CD14-positive monocyte (primary cell): ENCODE measurements around the gene CACNA1C. TPM values are rescaled to one million over a fixed set of nuclear protein-coding genes. Genes with fewer than 3 reads are reported as not detected.

Experiments used
- DNase-seq, 3 donors: peaks; one replicate each; pipeline ENCODE4 v3.0.0-alpha.2; 2011 to 2022
- H2AFZ ChIP-seq: 2 replicates; pipeline ENCODE4 v1.6.0; 2012; ENCODE audit warnings: mild to moderate bottlenecking, low read depth, low read length, inconsistent platforms; ENCODE audit not compliant: insufficient read depth, poor library complexity, severe bottlenecking
- H3K27ac ChIP-seq, 2 donors: 1 replicate in 1 of 2; 2 replicates in 1 of 2; pipeline ENCODE4 v1.5.1; 2012 to 2013; ENCODE audit warnings: low read length in 2 of 2, control low read depth in 1 of 2, inconsistent platforms in 1 of 2, low read depth in 1 of 2, mild to moderate bottlenecking in 1 of 2
- H3K27me3 ChIP-seq, 2 donors: one replicate each; pipeline versions ENCODE4 v1.6.0 to v1.6.1; 2011 to 2013; ENCODE audit warnings: low read length in 2 of 2; ENCODE audit not compliant: control insufficient read depth in 2 of 2, insufficient read depth in 2 of 2
- H3K36me3 ChIP-seq, 2 donors: replicated peaks in 1 of 2; 1 replicate in 1 of 2; 2 replicates in 1 of 2; pipeline versions ENCODE4 v1.5.1 to v1.6.1; 2012 to 2013; ENCODE audit warnings: low read length in 2 of 2, control low read depth in 1 of 2, inconsistent platforms in 1 of 2, mild to moderate bottlenecking in 1 of 2; ENCODE audit not compliant: insufficient read depth in 2 of 2, control insufficient read depth in 1 of 2
- H3K4me1 ChIP-seq, 2 donors: 1 replicate in 1 of 2; 2 replicates in 1 of 2; pipeline versions ENCODE4 v1.5.1 to v1.6.1; 2012 to 2013; ENCODE audit warnings: low read length in 2 of 2, control low read depth in 1 of 2, inconsistent platforms in 1 of 2, mild to moderate bottlenecking in 1 of 2, moderate library complexity in 1 of 2; ENCODE audit not compliant: insufficient read depth in 2 of 2, control insufficient read depth in 1 of 2
- H3K4me2 ChIP-seq: replicated peaks from 2 replicates; pipeline ENCODE3; 2012; ENCODE audit warnings: low read length, moderate library complexity, mild to moderate bottlenecking; ENCODE audit not compliant: poor library complexity, severe bottlenecking; ENCODE audit errors: extremely low read depth
- H3K4me3 ChIP-seq, 3 experiments: fragments of 200-600 bp in 1 of 3; sonication (generic) in 1 of 3; replicated peaks in 1 of 3; 1 replicate in 2 of 3; 2 replicates in 1 of 3; pipeline ENCODE4 v1.5.1; 2011 to 2013; ENCODE audit warnings: low read length in 3 of 3, mild to moderate bottlenecking in 3 of 3, control low read depth in 2 of 3, low read depth in 2 of 3, inconsistent platforms in 1 of 3, moderate library complexity in 1 of 3
- H3K79me2 ChIP-seq: 2 replicates; pipeline ENCODE4 v1.6.0; 2012; ENCODE audit warnings: mild to moderate bottlenecking, control low read depth, inconsistent platforms, low read length, moderate library complexity; ENCODE audit not compliant: insufficient read depth
- H3K9ac ChIP-seq: 2 replicates; pipeline ENCODE4 v1.6.0; 2017; ENCODE audit warnings: low read length, mild to moderate bottlenecking; ENCODE audit not compliant: insufficient read depth, poor library complexity, severe bottlenecking
- H3K9me3 ChIP-seq, 2 donors: replicated peaks in 1 of 2; 1 replicate in 1 of 2; 2 replicates in 1 of 2; pipeline versions ENCODE4 v1.5.1 to v1.6.1; 2012 to 2013; ENCODE audit warnings: low read length in 2 of 2, control low read depth in 1 of 2; ENCODE audit not compliant: control insufficient read depth in 1 of 2, insufficient read depth in 1 of 2
- H4K20me1 ChIP-seq: 2 replicates; pipeline ENCODE4 v1.6.0; 2012; ENCODE audit warnings: mild to moderate bottlenecking, low read length, control low read depth, moderate library complexity; ENCODE audit not compliant: insufficient read depth
- H3K27ac Mint-ChIP-seq, 7 donors: one replicate each; pipeline ENCODE4 v1.8.0; 2020; ENCODE audit warnings: mild to moderate bottlenecking in 7 of 7, mixed read lengths in 7 of 7, moderate library complexity in 6 of 7, inconsistent platforms in 2 of 7
- H3K27me3 Mint-ChIP-seq, 3 donors: one replicate each; pipeline ENCODE4 v1.8.0; 2021 to 2022; ENCODE audit warnings: low read depth in 3 of 3, mild to moderate bottlenecking in 3 of 3, mixed read lengths in 3 of 3, moderate library complexity in 3 of 3, inconsistent platforms in 1 of 3
- H3K36me3 Mint-ChIP-seq, 2 donors: one replicate each; pipeline ENCODE4 v1.8.0; 2020; ENCODE audit warnings: mixed read lengths in 2 of 2, inconsistent platforms in 1 of 2, mild to moderate bottlenecking in 1 of 2
- H3K4me1 Mint-ChIP-seq: one replicate; pipeline ENCODE4 v1.8.0; 2020; ENCODE audit warnings: mild to moderate bottlenecking, mixed read lengths
- H3K4me3 Mint-ChIP-seq, 2 donors: one replicate each; pipeline ENCODE4 v1.8.0; 2020; ENCODE audit warnings: mild to moderate bottlenecking in 2 of 2, mixed read lengths in 2 of 2, moderate library complexity in 1 of 2
- H3K9me3 Mint-ChIP-seq, 7 donors: one replicate each; pipeline ENCODE4 v1.8.0; 2020 to 2022; ENCODE audit warnings: mixed read lengths in 7 of 7, mild to moderate bottlenecking in 6 of 7, moderate library complexity in 6 of 7, inconsistent platforms in 2 of 7
- CTCF ChIP-seq: fragments of 200-600 bp; IDR thresholded peaks from one replicate; pipeline ENCODE4 v1.8.0; 2022; ENCODE audit warnings: antibody characterized with exemption, mild to moderate bottlenecking
- WGBS: methylation state at CpG from one replicate; pipeline ENCODE4 v1.1.5; 2013; ENCODE audit warnings: missing lambda C conversion rate; ENCODE audit not compliant: insufficient coverage; 5-methylcytosine and 5-hydroxymethylcytosine counted together
- intact Hi-C, 2 donors: fragments of 100-400 bp; cut with micrococcal nuclease; formaldehyde crosslinking; loops; one replicate each; pipeline versions ENCODE4 v1.15.0 to v1.15.1; 2023
- polyA plus RNA-seq, 3 donors: library from polyadenylated mRNA; depleted of rRNA in 1 of 3; unstranded in 2 of 3; stranded (reverse) in 1 of 3; fragments of 300-500 nt in 2 of 3; fragments of >200 nt in 1 of 3; fragmentation: Illumina TruSeq in 2 of 3; gene quantifications; 1 replicate in 2 of 3; 2 replicates in 1 of 3; pipeline ENCODE4 v1.2.3, GENCODE V29; 2012 to 2021

CACNA1C gene
- polyA plus RNA-seq, 3 donors, result not detected

- Mint-ChIP-seq H3K27ac (peak overlapping the region in 6 of 7 donors; percentile 80 to 98 (median 88)), H3K4me1 (peaks cover 62% of the 10 kb centered on the region), H3K36me3 (no peaks in the 10 kb centered on the region), H3K4me3 (peak overlapping the region in 1 of 2 donors; percentile 64), H3K27me3 (peaks cover 0 to 2% (median 0%) of the 10 kb centered on the region in 3 donors), H3K9me3 (peaks cover 0 to 4% (median 0%) of the 10 kb centered on the region in 7 donors)
- H3K36me3 ChIP-seq, result no peaks in the 10 kb centered on the region
- peak overlapping the region in 1 of 2 donors; percentile 97 for H3K27ac ChIP-seq
- H3K27me3 ChIP-seq, result no peaks in the 10 kb centered on the region
- DNase-seq, result no peak
- H3K79me2 ChIP-seq, result no peaks in the 10 kb centered on the region
- H3K4me1 ChIP-seq, result peaks cover 67 to 68% of the 10 kb centered on the region in 2 donors
- no peak for TF ChIP-seq CTCF
- H3K9ac ChIP-seq, result no peak overlapping the region
- peak overlapping the region; percentile 31 for H2AFZ ChIP-seq
- H3K4me3 ChIP-seq, result peak overlapping the region in 1 of 3 experiments; percentile 35
- H4K20me1 ChIP-seq, result no peaks in the 10 kb centered on the region
- no peaks in the 10 kb centered on the region for H3K9me3 ChIP-seq
- H3K4me2 ChIP-seq, result peak overlapping the region; percentile 28
- WGBS, result 0% methylated on average over 1 of the region's 5 CpGs
- intact Hi-C loops, result no loop called here
Measured at GRCh38 chr12:2335109-2335508, 282.3 kb downstream of the CACNA1C start.

- H3K4me2 ChIP-seq, result peak overlapping the region; percentile 28
- intact Hi-C loops, result no loop called here
- no peak for DNase-seq
- no peak overlapping the region for H3K9ac ChIP-seq
- Mint-ChIP-seq H3K27me3 (peaks cover 0 to 2% (median 0%) of the 10 kb centered on the region in 3 donors), H3K4me3 (peak overlapping the region in 1 of 2 donors; percentile 64), H3K27ac (peak overlapping the region in 6 of 7 donors; percentile 66 to 98 (median 86)), H3K9me3 (peaks cover 0 to 4% (median 0%) of the 10 kb centered on the region in 7 donors), H3K4me1 (peaks cover 65% of the 10 kb centered on the region), H3K36me3 (no peaks in the 10 kb centered on the region)
- peaks cover 70 to 72% of the 10 kb centered on the region in 2 donors for H3K4me1 ChIP-seq
- 45% methylated on average over 2 of the region's 3 CpGs for WGBS
- peak overlapping the region; percentile 31 for H2AFZ ChIP-seq
- no peak for TF ChIP-seq CTCF
- H4K20me1 ChIP-seq, result no peaks in the 10 kb centered on the region
- peak overlapping the region in 1 of 3 experiments; percentile 35 for H3K4me3 ChIP-seq
- no peaks in the 10 kb centered on the region for H3K36me3 ChIP-seq
- H3K79me2 ChIP-seq, result no peaks in the 10 kb centered on the region
- no peaks in the 10 kb centered on the region for H3K9me3 ChIP-seq
- H3K27me3 ChIP-seq, result no peaks in the 10 kb centered on the region
- peak overlapping the region in 1 of 2 donors; percentile 97 for H3K27ac ChIP-seq
Measured at GRCh38 chr12:2335513-2335912, 282.7 kb downstream of the CACNA1C start.
